ENCODE measurements around the gene HSPA14.
"Not testable (repeated sequence)": the region's sequence is repeated elsewhere in the genome, so short reads cannot be mapped to it uniquely, and the experiment has no call there.

The HSPA14 gene

DNA sequence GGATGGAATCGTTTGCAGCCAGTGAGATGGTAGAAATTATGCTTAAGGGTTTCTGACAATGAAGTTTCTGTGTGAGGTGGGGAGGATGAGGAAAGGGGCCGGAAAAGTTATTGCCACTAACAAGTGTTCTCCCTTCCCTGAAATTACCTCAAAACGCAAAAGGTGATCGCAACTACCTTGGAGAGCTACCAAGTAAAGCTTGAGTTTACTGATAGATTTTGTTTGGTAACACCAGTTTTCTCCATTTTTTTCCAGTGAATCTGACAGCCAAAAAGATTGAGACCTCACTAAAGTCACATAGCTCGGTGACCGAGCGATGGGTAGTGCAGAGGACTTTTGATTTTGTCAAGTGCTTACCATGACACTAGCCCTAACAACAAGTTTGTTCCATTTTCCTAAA lies 42.1 kb downstream of the HSPA14 start:
- DNase-seq (ENCODE audit: low read depth), result no peak

DNA sequence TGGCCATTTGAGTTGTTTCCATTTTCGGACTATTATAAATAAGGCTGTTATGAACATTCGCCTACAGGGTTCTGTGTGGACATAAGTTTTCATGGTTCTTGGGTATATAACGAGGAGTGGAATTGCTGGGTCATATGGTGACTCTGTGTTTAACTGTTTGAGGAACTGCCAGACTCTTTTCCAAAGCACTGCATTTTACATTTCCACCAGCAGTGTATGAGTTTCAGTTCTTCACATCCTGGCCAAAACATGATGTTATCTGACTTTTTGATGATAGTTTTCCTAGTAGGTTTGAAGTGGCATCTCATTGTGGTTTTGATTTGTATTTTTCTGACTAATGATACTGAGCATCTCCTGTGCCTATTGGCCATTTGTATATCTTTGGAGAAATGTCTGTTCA lies 46.0 kb downstream of the HSPA14 start:
- no peak for DNase-seq (ENCODE audit: low read depth)

DNA sequence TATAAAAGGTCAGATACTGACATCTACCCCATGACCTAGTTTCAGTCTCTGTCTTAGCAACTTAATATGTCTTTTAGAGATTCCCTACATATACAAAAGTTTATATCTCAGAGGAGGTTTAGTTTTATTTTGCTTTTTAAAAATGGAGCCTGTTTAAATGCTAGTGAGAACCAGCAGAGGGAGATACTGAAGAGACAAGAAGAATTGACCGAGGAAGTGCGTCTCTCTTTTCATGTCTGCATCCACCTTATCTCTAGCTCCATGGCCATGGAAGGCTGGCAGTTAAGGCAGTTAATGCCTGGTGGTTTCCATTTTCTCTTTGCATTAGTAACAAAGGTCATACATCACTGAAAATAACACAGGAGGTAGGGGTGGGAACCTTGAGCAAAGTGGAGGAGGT lies 51.2 kb downstream of the HSPA14 start:
- no peak for DNase-seq (ENCODE audit: low read depth)

DNA sequence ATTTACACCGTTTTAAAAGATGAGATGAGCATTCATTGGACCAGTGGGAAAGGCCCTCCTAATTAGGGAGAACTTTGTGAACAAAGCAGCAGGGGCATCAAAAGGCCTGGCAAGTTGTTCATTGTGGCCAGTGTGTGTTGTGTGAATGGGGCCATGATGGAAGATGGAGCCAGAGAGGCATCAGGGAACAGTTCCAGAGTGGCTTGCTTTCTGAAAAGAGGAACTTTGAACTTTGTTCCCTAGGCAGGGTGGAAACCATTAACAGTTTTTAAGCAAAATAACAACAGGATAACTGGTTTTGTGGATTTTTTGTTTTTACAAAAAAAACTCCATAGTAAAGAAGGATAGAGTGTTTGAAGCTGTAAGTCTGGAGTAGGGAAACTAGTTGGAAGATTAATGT lies 53.0 kb downstream of the HSPA14 start:
- DNase-seq (ENCODE audit: low read depth), result no peak

DNA sequence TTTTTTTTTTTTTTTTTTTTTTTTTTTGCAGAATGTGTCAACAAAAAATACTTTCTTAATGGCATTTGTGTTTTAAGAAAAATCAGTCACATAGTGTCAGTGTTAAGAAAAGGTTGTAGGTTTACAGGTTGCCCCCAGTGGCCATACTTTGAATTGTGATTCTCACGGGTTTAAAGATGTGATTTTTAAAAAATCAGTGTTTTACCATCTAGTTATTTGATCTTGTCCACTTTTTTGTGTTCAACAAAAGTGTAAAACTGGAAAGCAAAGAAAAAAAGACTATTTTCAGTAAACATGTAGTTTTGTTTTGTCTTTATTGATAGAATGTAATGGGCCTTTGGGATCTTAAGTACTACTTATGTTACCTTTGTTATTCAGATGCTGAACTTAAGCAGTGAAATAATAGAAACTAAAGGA lies 66.2 kb downstream of the HSPA14 start:
- DNase-seq (ENCODE audit: low read depth), result no peak

DNA sequence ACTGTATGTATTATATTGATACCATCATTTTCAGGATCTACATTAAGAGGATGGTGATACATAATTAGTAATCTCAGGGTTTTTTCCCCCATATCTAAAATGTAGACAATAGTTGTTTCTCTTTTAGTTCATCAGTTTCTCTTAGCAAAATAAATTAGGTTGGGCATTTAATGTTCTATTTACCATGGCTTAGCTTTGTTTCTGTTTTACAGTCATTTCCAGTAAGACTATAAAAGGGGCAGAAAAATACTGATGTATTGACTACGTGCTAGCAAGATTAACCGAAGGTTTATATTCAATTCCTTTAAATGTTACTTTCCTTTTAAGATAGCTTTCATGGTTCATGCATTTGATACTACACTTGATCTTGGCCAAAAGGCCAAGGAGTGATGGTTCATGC lies 66.8 kb downstream of the HSPA14 start:
- DNase-seq (ENCODE audit: low read depth), result no peak

DNA sequence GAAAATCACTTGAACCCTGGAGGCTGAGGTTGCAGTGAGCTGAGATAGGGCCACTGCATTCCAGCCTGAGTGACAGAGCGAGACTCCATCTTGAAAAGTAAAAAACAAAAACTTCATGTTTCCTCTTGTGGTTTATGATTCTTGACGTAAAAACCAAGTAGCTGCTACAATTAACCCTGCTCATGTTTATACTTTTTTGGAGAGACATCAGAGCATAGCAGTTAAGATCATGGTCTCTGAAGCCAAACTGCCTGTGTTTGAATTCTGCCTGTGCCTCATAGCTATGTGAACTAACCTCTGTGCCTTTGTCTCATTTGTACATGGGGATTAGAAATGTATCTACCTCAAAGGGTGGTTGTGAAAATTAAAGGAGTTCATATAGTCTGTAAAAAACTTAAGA lies 67.8 kb downstream of the HSPA14 start:
- no peak for DNase-seq (ENCODE audit: low read depth)

DNA sequence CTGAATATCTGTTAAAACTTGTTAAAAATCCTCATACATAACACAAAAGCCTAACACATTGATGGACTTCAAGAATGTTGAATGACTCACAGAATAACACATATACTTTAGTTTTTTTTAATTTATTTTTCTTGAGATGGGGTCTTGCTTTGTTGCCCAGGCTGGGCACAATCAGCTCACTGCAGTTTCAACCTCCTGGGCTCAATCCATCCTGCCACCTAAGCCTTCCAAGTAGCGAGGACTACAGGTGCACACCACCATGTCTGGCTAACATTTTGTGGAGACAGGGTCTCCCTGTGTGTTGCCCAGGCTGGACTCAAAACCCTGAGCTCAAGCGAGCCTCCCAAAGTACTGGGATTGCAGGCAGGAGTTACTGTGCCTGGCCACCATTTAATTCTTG lies 68.7 kb downstream of the HSPA14 start:
- DNase-seq (ENCODE audit: low read depth), result no peak

DNA sequence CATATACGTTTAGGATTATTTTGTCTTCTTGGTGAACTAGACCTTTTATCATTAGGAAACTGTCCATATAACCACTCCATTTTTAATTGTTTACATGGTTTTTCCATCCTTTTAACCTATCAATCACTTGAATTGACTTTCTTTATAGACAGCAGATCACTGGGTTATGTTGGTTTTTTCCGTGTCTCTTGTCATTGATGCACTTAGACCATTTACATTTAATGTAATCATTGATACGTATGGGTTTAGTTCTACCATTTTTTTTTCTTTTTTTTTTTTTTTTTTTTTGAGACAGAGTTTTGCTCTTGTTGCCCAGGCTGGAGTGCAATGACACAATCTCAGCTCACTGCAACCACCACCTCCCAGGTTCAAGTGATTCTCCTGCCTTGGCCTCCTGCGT lies 69.5 kb downstream of the HSPA14 start:
- not testable (repeated sequence) for DNase-seq (ENCODE audit: low read depth)

DNA sequence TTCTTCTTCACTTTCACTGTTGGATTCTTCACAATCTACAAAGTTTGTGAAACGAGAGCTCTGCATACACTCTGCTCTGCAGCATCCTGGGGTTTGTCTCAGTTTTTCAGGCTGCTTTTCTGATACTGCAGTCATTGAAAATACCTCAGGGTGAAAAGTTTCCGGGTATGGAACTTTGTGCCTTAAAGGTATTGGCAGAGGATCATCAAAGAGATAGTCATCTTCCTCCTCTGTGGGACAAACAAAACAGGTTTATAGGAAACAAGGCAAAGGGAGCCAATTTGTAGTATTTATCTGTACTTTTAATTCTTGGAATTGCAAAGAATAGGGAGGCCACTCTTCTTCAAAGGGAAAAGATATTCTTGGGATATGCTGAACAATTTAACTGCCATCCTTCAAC lies 71.0 kb downstream of the HSPA14 start:
- DNase-seq (ENCODE audit: low read depth), result no peak

DNA sequence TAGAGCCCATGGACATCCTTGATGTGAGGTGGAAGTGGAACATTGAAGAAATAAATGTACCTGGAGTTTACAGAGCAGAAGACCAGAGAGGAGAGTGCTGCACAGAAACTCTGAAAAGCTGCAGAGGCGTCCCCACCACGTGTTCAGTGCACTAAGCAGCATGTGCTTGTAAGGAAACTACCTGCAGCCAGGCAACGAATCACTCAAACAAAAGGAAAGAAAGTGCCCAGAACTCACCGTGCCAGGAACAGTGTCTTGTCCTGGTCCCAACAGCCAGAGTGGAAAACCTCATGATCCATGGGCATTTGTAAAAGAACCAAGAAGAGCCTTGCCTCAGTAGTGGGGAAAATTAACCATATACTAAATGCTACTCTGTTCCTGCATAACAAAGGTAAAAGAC lies 72.8 kb downstream of the HSPA14 start:
- DNase-seq (ENCODE audit: low read depth), result no peak

DNA sequence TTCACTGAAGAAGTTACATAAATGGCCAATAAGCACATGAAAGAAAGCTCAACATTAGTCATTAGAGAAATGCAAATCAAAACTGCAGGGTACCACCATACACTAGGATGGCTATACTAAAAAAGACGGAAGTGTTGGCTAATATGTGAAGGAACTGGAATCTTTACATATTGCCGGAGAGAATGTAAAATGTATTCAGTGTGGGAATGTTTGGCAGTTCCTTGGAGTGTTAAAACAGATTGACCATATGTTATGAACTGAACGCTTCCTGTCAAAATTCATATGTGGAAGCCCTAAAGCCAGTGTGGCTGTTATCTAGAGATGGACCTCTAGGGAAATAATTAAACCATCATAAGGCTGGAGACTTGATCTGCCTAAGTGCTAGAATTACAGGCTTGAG lies 73.7 kb downstream of the HSPA14 start:
- no peak for DNase-seq (ENCODE audit: low read depth)

DNA sequence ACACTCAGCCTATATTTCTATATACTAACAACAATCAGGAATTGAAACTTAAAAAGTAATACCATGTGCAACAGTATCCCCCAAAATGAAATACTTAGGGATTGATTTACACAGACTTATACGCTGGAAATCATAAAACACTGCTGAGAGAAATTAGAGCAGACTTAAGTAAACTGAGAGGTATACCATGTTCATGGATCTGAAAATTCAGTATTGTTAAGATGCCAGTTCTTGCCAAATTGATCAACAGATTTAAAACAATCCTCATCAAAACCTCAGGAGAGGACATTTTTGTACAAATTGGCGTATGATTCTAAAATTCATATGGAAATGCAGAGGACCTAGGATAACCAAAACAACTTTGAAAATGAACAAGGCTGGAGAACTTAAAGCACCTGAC lies 78.5 kb downstream of the HSPA14 start:
- DNase-seq (ENCODE audit: low read depth), result no peak

DNA sequence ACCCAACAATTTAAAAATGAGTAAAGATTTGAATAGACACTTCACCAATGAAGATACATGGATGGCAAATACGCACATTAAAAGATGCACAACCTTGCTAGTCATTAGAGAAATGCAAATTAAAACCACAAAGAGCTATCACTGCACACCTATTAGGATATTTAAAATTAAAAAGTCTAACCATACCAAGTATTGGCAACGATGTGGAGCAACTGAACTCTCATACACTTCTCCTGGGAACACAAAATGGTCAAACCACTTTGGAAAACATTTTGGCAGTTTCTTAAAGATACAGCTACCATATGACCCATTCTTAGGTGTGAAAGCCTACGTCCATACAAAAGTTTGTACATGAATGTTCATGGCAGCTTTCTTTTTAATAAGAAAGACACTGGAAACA lies 79.7 kb downstream of the HSPA14 start:
- no peak for DNase-seq (ENCODE audit: low read depth)

DNA sequence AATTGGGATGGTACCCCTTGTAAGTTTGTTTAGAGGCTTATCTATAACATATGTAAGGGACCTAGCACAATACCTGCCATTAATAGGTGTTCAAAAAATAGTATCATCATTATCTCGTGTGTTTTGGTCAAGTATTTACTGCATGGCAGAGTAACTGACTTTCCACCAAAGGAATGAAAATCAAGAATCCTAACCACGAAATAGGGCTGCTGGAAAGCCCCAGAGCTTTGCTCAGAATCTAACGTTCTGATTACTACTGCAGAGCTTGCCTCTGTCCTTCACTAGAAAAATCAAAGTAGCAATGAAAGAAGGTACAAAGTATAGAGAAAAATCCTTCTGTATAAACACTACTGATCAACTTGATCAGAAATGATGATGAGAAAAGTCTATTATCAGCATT lies 80.9 kb downstream of the HSPA14 start:
- DNase-seq (ENCODE audit: low read depth), result no peak

Measured in activated T-cell treated with anti-CD3 and anti-CD28 coated beads for 48 hours (primary cell).